Adipocyte (in vitro differentiated cells): ENCODE results near the gene SPINT2.

Source experiments
- DNase-seq: peaks from one replicate; pipeline ENCODE4 v3.0.0-alpha.2; 2015; ENCODE audit warnings: low read depth
- H3K27me3 ChIP-seq: replicated peaks from 2 replicates; pipeline ENCODE4 v1.7.0; 2013; ENCODE audit warnings: mild to moderate bottlenecking, low read length, moderate library complexity; ENCODE audit not compliant: control insufficient read depth, insufficient read depth
- H3K36me3 ChIP-seq: 2 replicates; pipeline ENCODE4 v1.7.0; 2013; ENCODE audit warnings: low read length, mild to moderate bottlenecking, moderate library complexity; ENCODE audit not compliant: control insufficient read depth, insufficient read depth, severe bottlenecking
- H3K4me1 ChIP-seq: 2 replicates; pipeline ENCODE4 v1.7.0; 2013; ENCODE audit warnings: mild to moderate bottlenecking, low read length, moderate library complexity; ENCODE audit not compliant: control insufficient read depth, insufficient read depth
- H3K4me3 ChIP-seq: 2 replicates; pipeline ENCODE4 v1.7.0; 2013; ENCODE audit warnings: mild to moderate bottlenecking, low read length, moderate library complexity
- H3K9ac ChIP-seq: 2 replicates; pipeline ENCODE4 v1.7.0; 2013; ENCODE audit warnings: mild to moderate bottlenecking, low read length, moderate library complexity
- H3K9me3 ChIP-seq: 2 replicates; pipeline ENCODE4 v1.7.0; 2013; ENCODE audit warnings: mild to moderate bottlenecking, low read length, moderate library complexity; ENCODE audit not compliant: control insufficient read depth

Gene SPINT2

DNA sequence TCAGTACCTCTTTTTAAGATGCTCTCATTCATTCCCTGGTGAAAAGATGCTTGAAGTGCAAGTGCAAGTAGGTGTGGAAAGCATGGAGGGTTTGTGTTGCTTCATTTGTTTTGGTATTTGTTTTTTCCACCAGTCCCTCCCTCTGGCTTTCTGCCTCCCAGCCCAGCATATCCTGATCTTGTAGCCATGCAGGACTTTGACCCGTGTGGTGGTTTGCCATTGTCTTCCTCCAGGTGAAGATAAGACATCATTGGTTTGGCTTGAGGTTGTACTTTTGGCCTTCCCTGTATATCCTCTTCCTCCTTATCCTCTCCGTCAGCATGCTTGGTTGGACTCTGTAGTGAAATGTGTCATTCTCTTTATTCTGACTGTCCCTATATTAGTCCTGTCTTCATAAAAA is 9.1 kb downstream of the SPINT2 start:
- no peak overlapping the region for H3K9ac ChIP-seq
- H3K27me3 ChIP-seq = no peaks in the 10 kb centered on the region
- H3K9me3 ChIP-seq = no peaks in the 10 kb centered on the region
- no peaks in the 10 kb centered on the region for H3K36me3 ChIP-seq
- peaks cover 36% of the 10 kb centered on the region for H3K4me1 ChIP-seq
- no peak overlapping the region for H3K4me3 ChIP-seq
- no peak for DNase-seq

DNA sequence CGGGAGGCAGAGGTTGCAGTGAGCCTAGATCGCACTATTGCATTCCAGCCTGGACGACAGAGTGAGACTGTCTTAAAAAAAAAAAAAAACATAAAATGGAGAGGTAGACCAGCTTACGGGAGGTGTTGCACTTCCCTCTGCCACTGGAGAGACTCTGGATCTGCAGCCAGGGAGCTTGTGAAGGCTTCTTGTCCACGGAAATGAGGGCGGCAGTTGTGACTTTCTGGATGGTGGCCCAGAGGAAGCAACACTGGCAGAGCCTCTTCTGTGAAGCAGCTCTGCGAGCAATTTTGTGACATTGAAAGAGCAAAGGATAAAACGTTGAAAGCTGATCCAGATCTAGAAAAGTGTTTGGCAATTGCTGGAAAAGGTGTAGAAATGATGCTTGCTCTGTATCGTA is 10.4 kb downstream of the SPINT2 start:
- H3K9me3 ChIP-seq = no peaks in the 10 kb centered on the region
- DNase-seq = no peak
- peaks cover 41% of the 10 kb centered on the region for H3K4me1 ChIP-seq
- no peak overlapping the region for H3K4me3 ChIP-seq
- no peaks in the 10 kb centered on the region for H3K36me3 ChIP-seq
- H3K27me3 ChIP-seq = no peaks in the 10 kb centered on the region
- no peak overlapping the region for H3K9ac ChIP-seq

DNA sequence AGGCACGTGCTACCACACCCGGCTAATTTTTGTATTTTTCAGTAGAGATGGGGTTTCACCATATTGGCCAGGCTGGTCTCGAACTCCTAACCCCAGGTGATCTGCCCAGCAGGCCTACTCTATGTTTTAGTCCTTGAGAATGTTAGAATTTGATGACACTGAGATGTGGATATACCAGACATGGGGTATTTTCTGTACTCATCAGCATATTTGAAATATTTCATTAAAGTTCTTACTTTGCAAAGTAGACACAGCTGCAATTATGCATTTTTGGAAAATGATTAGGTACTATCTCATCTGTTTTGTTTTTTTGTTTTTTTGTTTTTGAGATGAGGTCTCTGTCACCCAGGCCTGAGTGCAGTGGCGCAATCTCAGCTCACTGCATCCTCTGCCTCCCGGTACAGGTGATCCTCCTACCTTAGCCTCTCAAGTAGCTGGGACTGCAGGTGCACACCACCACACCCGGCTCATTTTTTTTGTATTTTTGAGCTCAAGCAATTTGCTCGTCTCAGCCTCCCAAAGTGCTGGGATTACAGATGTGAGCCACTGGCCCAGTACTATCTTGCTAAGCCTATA is 12.7 kb downstream of the SPINT2 start:
- no peak for DNase-seq
- peak overlapping the region; percentile 34 for H3K9ac ChIP-seq
- peaks cover 31% of the 10 kb centered on the region for H3K4me1 ChIP-seq
- peak overlapping the region; percentile 31 for H3K4me3 ChIP-seq
- H3K36me3 ChIP-seq = no peaks in the 10 kb centered on the region
- no peaks in the 10 kb centered on the region for H3K9me3 ChIP-seq
- H3K27me3 ChIP-seq = no peaks in the 10 kb centered on the region

DNA sequence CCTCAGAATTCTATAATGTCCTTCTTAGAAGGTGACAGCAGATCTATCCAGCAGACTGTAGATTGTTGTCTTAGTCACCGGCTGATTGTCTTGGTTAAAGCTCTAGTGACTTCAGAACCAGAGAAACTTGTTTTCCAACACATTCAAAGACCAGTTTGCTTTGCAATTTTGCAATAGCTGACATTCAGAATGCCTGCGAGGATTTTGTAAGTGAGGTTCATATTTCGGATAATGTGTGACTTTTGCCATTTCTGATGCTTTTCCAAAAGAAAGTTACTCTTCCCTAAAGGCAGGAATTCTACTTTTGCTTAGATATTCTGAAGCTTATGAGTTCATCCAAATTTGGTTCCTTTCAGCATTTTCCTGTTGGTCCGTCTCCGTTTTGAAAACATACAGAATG is 13.2 kb downstream of the SPINT2 start:
- peak overlapping the region; percentile 34 for H3K9ac ChIP-seq
- no peaks in the 10 kb centered on the region for H3K36me3 ChIP-seq
- no peaks in the 10 kb centered on the region for H3K9me3 ChIP-seq
- H3K27me3 ChIP-seq = no peaks in the 10 kb centered on the region
- H3K4me1 ChIP-seq = peaks cover 31% of the 10 kb centered on the region
- H3K4me3 ChIP-seq = no peak overlapping the region
- DNase-seq = peak; percentile 84

DNA sequence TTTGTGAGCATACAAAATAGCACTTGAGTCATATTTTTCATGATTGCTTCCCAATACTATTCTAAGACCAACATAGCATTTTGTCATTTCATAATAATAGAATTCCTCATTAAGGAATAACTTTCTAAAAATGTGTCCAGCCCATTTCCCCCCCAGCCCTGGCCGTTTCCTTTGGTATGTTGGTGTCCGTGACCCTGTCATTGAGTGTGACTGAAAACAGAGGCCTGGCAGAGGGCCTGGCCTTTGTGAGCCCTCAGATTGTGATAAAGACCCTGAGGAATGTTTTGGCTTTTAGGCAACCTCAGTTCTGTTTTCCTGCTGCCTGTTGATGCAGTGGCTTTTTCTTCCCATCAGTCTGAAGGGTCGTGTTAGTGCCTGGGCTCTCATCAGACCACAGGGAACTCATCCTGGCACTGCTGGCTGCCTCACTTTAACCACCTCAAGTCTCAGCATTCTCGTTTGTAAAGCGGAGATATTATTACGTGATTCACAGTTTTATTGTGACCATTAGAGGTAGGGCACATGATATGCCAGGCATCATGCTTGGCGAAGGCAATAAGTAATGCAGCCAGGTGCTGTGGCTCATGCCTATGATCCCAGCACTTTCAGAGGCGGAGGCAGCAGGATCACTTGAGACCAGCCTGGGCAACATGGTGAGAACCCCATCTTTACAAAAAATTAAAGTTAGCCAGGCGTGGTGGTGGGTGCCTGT is 13.8 kb downstream of the SPINT2 start:
- Histone ChIP-seq H3K4me1 (peaks cover 31% of the 10 kb centered on the region), H3K9ac (peak overlapping the region; percentile 76), H3K36me3 (no peaks in the 10 kb centered on the region), H3K27me3 (no peaks in the 10 kb centered on the region), H3K9me3 (no peaks in the 10 kb centered on the region), H3K4me3 (peak overlapping the region; percentile 23)
- no peak for DNase-seq

DNA sequence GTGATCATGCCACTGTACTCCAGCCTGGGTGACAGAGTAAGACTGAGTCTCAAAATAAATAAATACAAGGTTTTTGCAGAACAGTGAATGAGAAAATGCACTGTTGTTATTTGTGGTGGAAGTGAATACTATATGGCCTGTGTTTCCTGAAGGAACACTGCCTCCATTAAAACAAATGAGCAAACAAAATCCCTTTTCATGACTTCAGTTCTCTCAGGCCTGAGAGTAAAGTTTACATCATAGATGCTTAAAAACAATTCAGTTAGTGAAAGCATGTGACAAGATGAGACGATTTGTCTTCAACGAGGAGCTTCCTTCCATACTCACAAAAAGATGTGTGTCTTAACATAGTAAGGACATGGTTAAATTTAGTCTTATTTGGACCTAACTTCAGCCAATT is 14.4 kb downstream of the SPINT2 start:
- no peak for DNase-seq
- Histone ChIP-seq H3K36me3 (no peaks in the 10 kb centered on the region), H3K4me1 (peaks cover 31% of the 10 kb centered on the region), H3K4me3 (no peak overlapping the region), H3K9me3 (no peaks in the 10 kb centered on the region), H3K27me3 (no peaks in the 10 kb centered on the region), H3K9ac (peak overlapping the region; percentile 76)

DNA sequence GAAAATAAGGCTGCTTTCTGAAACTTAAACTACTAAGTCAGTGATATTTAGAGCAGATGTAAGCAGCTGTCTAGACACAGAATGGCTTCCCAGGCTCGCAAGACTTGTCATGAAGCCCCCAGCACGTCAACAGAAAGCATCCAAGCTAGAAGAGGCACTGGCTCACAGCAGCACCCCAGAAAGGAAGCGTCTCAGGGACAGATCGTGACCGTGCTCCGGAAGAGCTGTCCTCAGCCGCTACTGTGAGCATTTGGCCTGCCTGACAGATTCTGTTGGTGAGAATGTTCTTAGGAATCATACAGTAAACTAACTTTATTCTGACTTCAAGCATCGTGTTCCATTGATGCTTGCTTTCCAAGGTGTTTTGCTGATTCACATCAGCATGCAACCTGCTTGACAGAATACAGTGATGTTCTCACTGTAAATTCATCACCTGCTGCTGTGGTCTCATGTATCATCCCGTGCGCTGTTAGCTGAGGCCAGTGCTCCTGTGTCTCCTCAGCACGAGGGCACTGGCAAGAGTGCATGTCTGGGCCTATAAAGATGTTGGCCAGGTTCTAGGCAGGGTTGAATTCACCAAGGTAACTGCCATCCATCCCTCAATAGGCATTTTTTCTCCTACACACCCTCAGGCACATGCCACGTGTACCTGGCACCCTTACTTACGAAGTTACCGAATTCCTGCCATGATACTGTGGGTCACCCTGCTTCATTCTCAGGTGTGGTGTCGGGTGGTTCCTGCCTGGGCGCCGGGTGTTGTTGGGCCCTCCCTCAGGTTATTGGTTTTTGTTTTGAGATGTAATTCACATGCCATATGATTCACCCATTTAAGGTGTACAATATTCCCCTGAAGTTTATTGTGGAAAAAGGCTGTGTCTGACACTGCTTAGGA is 15.9 kb downstream of the SPINT2 start:
- Histone ChIP-seq H3K9me3 (no peaks in the 10 kb centered on the region), H3K27me3 (no peaks in the 10 kb centered on the region), H3K9ac (no peak overlapping the region), H3K4me1 (peaks cover 25% of the 10 kb centered on the region), H3K4me3 (no peak overlapping the region), H3K36me3 (no peaks in the 10 kb centered on the region)
- no peak for DNase-seq

DNA sequence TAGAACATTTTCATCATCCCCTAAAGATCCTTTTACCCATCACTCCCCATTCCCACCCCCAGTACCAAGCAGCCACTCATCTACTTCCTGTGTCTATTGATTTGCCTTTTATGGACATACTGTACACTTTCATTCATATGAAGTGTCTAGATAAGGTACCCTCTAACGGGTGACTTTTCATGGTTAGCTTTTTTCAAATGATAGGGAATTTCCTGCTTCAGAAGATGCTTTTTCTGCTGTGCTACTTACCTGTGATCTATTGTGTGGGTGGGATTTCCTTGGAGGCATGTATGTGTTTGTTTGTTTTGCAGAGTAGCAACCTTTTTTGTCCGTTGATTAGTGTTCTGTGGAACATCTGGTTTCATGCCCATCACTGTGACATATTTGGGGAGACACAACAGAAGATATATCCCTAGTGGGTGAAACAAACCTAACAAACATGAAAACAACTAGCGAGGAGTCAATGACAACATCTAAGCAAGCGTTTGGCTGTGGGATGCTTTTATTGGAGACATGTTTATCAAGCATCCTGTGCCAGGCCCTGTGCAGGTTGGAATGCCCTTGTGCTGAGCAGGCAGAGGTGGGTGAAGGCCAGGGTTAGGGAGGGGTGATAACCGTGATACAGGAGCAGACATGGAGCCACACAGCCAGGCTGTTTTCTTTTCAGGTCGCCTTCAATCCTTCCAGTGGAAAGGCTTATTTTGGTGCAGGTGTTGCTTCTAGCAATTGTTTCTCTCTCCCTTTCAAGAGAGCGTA is 17.6 kb downstream of the SPINT2 start:
- Histone ChIP-seq H3K4me3 (no peak overlapping the region), H3K4me1 (peaks cover 32% of the 10 kb centered on the region), H3K9me3 (no peaks in the 10 kb centered on the region), H3K9ac (no peak overlapping the region), H3K36me3 (no peaks in the 10 kb centered on the region), H3K27me3 (no peaks in the 10 kb centered on the region)
- DNase-seq = no peak

DNA sequence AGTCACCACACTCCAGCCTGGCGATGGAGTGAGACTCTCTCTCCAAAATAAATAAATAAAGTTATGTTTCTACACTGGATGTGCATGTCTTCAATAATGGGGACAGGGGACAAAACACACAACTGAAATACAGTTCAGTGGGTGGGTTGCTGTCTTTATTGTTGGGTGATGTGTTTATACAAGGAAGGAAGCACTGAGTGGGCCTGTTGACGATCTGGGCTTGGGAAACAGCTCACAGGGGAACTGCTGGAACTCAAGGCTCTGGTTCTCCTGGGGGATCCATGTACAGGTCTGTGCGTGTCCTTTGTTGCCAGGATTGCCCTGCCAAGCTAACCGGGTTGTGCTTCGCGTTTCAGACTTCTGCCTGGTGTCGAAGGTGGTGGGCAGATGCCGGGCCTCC is 18.9 kb downstream of the SPINT2 start:
- no peak overlapping the region for H3K9ac ChIP-seq
- no peaks in the 10 kb centered on the region for H3K9me3 ChIP-seq
- no peaks in the 10 kb centered on the region for H3K36me3 ChIP-seq
- H3K27me3 ChIP-seq = no peaks in the 10 kb centered on the region
- no peak overlapping the region for H3K4me3 ChIP-seq
- DNase-seq = no peak
- H3K4me1 ChIP-seq = peaks cover 19% of the 10 kb centered on the region

DNA sequence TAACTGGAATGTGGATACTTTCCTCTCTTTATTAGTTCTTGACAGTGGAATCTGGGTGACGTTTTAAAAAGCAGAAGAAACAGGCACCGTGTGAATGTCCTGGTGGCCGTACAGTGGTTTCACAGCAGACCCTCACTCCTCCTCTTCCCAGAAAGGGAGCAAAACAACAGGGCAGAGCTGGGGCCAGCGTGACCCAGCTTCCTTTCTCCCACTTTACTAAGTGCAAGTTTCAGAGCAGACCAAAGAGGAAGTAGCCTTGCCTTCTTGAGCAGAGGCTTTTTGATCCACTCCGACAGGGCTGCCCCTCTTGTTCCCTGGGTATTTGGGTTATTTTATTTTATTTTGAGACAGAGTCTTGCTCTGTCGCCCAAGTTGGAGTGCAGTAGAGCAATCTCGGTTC is 20.0 kb downstream of the SPINT2 start:
- Histone ChIP-seq H3K36me3 (no peaks in the 10 kb centered on the region), H3K9ac (no peak overlapping the region), H3K4me1 (peaks cover 11% of the 10 kb centered on the region), H3K9me3 (no peaks in the 10 kb centered on the region), H3K4me3 (no peak overlapping the region), H3K27me3 (no peaks in the 10 kb centered on the region)
- DNase-seq = no peak

DNA sequence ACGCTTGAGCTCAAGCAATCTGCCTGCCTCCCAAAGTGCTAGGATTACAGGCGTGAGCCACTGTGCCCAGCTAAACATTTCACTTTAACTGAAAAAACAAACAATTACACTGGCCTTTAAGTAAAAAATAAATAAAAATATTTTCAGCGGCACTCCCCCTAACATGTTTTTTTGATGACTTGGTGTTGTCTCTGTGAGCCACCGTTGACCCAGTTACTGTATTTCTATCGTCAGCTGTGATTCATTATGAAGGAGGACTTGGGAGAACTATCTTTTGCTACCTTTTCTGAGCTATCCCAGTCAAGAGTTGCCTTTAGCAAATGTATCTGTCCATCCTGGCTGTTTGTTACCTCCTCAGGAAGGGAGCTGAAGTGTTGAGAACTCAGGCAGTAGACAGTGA is 21.2 kb downstream of the SPINT2 start:
- peaks cover 15% of the 10 kb centered on the region for H3K4me1 ChIP-seq
- no peaks in the 10 kb centered on the region for H3K9me3 ChIP-seq
- DNase-seq = peak; percentile 72
- no peak overlapping the region for H3K4me3 ChIP-seq
- H3K27me3 ChIP-seq = no peaks in the 10 kb centered on the region
- no peaks in the 10 kb centered on the region for H3K36me3 ChIP-seq
- no peak overlapping the region for H3K9ac ChIP-seq
